ENCODE results near the gene PECR. TPM values are rescaled to one million over a fixed set of nuclear protein-coding genes. Genes with fewer than 3 reads are reported as not detected.

PECR gene
- total and polyA plus RNA-seq, 10 donors: 5.0 to 16.9 (median 9.9) TPM

DNA sequence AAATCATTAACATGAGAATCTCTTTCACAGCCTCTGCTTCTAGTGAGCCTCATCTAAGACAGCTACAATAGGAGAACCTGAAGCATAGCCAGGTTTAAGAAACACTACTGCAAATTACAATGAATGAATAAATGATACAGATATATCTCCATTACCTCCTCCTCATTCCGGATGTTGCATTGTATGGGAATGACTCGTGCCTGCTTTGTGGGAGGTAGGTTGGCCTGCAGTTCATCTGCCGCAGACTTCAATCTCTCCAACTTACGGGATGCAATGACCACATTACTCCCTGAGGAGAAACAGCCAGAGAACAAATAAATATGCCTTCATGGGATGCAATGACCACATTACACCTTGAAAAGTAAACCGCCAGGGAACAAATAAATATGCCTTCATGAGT lies 15.4 kb downstream of the PECR start:
- Histone ChIP-seq H3K4me1 (no peaks in the 10 kb centered on the region), H3K27ac (no peak overlapping the region), H3K9me3 (no peaks in the 10 kb centered on the region), H3K4me3 (no peak overlapping the region), H3K27me3 (replicated peaks in 1 of 7) (no peaks in the 10 kb centered on the region), H3K36me3 (peaks cover 0 to 58% (median 21%) of the 10 kb centered on the region in 6 donors)
- DNase-seq: no peak
- 90 to 95% (median 93%) methylated on average over 5 of the region's 5 CpGs for WGBS, 5 donors
- intact Hi-C loops (cut with DNase I; ENCODE audit: low total_unique reads): no loop called here
- TF ChIP-seq, protein P1, sequence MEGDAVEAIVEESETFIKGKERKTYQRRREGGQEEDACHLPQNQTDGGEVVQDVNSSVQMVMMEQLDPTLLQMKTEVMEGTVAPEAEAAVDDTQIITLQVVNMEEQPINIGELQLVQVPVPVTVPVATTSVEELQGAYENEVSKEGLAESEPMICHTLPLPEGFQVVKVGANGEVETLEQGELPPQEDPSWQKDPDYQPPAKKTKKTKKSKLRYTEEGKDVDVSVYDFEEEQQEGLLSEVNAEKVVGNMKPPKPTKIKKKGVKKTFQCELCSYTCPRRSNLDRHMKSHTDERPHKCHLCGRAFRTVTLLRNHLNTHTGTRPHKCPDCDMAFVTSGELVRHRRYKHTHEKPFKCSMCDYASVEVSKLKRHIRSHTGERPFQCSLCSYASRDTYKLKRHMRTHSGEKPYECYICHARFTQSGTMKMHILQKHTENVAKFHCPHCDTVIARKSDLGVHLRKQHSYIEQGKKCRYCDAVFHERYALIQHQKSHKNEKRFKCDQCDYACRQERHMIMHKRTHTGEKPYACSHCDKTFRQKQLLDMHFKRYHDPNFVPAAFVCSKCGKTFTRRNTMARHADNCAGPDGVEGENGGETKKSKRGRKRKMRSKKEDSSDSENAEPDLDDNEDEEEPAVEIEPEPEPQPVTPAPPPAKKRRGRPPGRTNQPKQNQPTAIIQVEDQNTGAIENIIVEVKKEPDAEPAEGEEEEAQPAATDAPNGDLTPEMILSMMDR (IDR thresholded peaks at IDR 0.05 in 8 of 11, conservative IDR thresholded peaks at IDR 0.05 in 3 of 11): no peak
- TF ChIP-seq POLR2A (IDR thresholded peaks at IDR 0.05): no peak
- no peak for TF ChIP-seq POLR2AphosphoS5 (IDR thresholded peaks at IDR 0.05)

DNA sequence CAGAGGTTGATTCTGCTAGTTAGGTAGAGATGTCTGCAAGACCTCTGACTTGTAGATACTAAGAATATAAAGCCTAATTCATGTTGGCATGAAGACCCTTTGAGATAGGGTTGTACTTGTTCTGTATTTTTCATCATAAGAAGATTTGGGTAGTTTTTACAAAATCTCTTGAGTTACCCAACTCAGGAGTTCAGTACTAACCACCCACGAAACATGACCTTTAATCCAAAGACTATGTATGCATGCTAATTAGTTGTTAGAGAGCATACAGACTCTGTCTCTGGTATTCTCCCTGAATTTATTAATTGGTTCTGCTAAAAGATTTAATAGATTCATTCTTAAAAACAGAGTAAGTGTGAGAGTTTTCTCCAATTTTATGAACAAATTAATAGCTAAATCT lies 16.9 kb downstream of the PECR start:
- no peak for TF ChIP-seq POLR2A (IDR thresholded peaks at IDR 0.05)
- TF ChIP-seq POLR2AphosphoS5 (IDR thresholded peaks at IDR 0.05): no peak
- TF ChIP-seq, protein P1 (IDR thresholded peaks at IDR 0.05 in 8 of 11, conservative IDR thresholded peaks at IDR 0.05 in 3 of 11): no peak
- H3K4me3 ChIP-seq: no peak overlapping the region
- no peaks in the 10 kb centered on the region for H3K4me1 ChIP-seq
- H3K27me3 ChIP-seq (replicated peaks in 1 of 7): no peaks in the 10 kb centered on the region
- no peak for DNase-seq
- no peaks in the 10 kb centered on the region for H3K9me3 ChIP-seq
- intact Hi-C loops (cut with DNase I; ENCODE audit: low total_unique reads): no loop called here
- 67 to 86% (median 79%) methylated on average over 1 of the region's 1 CpG for WGBS, 5 donors
- H3K36me3 ChIP-seq: peaks cover 0 to 60% (median 21%) of the 10 kb centered on the region in 6 donors
- no peak overlapping the region for H3K27ac ChIP-seq

DNA sequence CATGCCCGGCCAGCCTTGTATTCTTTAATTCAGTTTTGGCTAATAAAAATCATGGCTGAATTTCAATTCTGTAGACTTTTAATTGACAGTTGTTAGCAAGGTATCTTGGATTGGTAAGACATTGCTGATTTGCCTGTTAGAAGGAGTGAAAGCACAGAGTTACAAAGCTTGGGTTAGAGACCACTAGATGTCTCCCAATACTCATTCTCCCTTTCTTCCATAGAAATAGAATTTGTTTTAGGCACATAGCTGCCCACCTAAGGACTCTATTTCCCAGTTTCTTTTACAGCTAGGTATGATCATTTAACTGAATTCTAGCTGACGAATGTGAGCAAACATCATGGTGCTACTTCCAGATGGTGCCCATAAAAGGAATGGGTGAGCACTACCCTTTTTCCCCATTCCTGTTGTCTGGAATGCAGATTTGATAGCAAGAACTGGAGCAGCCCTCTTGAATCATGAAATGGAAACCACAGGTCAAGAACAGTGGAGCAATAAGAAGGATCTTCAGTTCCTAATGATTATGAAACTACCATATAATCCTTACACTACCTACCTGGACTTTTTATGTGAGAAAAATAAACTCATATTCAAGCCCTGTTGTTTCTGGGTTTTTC lies 17.5 kb downstream of the PECR start:
- intact Hi-C loops (cut with DNase I; ENCODE audit: low total_unique reads): no loop called here
- WGBS, 5 donors: 91 to 98% (median 92%) methylated on average over 2 of the region's 2 CpGs
- H3K4me3 ChIP-seq: no peak overlapping the region
- no peaks in the 10 kb centered on the region for H3K9me3 ChIP-seq
- no peaks in the 10 kb centered on the region for H3K27me3 ChIP-seq (replicated peaks in 1 of 7)
- TF ChIP-seq, protein P1 (IDR thresholded peaks at IDR 0.05 in 8 of 11, conservative IDR thresholded peaks at IDR 0.05 in 3 of 11): no peak
- TF ChIP-seq POLR2A (IDR thresholded peaks at IDR 0.05) (no peak), POLR2AphosphoS5 (IDR thresholded peaks at IDR 0.05) (no peak)
- no peak for DNase-seq
- H3K36me3 ChIP-seq: peaks cover 0 to 66% (median 21%) of the 10 kb centered on the region in 6 donors
- H3K4me1 ChIP-seq: no peaks in the 10 kb centered on the region
- no peak overlapping the region for H3K27ac ChIP-seq

DNA sequence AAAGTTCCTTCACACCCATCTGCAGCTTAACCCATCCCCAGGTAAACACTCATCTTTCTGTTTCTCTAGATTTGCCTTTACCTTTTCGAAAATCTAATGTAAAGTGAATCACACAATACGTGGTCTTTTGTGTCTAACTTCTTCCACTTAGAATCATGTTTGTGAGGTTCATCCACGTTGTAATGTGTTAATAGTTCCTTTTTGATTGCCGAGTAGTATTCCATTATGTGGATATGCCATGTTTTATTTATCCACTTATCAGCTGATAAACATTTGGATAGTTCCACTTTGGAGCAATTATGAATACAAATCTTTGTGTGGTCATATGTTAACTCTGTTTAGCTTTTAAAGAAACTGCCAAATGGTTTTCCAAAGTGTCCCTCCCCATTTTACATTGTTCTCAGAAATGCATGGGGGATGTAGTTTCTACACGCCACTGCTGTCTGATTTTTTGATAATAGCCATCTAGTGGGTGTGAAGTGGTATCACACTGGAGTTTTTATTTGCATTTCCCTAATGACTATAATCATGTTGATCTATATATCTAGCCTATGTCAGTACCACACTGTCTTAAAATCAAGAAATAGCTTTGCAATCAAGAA lies 22.3 kb downstream of the PECR start:
- Histone ChIP-seq H3K27ac (no peak overlapping the region), H3K4me1 (peaks cover 4 to 24% (median 20%) of the 10 kb centered on the region in 6 donors), H3K27me3 (replicated peaks in 1 of 7) (no peaks in the 10 kb centered on the region), H3K36me3 (peaks cover 0 to 62% (median 4%) of the 10 kb centered on the region in 6 donors), H3K9me3 (no peaks in the 10 kb centered on the region), H3K4me3 (no peak overlapping the region)
- DNase-seq: no peak
- intact Hi-C loops (cut with DNase I; ENCODE audit: low total_unique reads): no loop called here
- TF ChIP-seq, protein P1 (IDR thresholded peaks at IDR 0.05 in 8 of 11, conservative IDR thresholded peaks at IDR 0.05 in 3 of 11): peak in 4 of 11 experiments; percentile 15 to 29 (median 21)
- TF ChIP-seq POLR2AphosphoS5 (IDR thresholded peaks at IDR 0.05): no peak
- WGBS, 5 donors: 91 to 96% (median 92%) methylated on average over 5 of the region's 5 CpGs

Data from spleen (tissue), 11 donors.